HG03196 (cell line): Measurements from ENCODE around the gene HNRNPA3.
"Not testable (repeated sequence)": the region's sequence is repeated elsewhere in the genome, so short reads cannot be mapped to it uniquely, and the experiment has no call there.

Experiments used
- ATAC-seq: cut with Tn5 transposase; IDR thresholded peaks from one replicate; pipeline ENCODE4 v1.9.1; 2021; ENCODE audit not compliant: unreplicated experiment

Gene HNRNPA3

GRCh38 chr2:177188482-177189469 lies 23.8 kb upstream of the HNRNPA3 start:
- ATAC-seq: no peak

GRCh38 chr2:177190941-177191340 lies 21.7 kb upstream of the HNRNPA3 start:
- ATAC-seq: no peak

DNA sequence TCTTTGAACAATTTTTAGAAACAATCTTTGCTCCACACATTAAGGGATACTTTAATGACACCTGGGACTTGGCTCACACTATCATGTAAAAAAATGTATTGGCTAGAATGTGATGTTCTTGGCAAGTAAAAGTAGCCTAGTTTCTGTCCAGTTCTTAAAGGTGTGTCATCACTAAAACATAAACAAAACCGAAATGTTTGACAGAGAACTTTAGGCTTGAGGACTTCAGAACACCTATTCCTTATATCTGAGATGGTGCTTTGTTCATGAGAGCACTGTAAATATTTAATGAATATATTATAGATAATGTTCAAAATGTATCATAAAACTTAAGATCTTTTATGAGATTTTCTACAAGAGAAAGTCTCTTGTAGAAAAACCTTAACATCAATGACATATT lies 19.8 kb upstream of the HNRNPA3 start:
- ATAC-seq: no peak

DNA sequence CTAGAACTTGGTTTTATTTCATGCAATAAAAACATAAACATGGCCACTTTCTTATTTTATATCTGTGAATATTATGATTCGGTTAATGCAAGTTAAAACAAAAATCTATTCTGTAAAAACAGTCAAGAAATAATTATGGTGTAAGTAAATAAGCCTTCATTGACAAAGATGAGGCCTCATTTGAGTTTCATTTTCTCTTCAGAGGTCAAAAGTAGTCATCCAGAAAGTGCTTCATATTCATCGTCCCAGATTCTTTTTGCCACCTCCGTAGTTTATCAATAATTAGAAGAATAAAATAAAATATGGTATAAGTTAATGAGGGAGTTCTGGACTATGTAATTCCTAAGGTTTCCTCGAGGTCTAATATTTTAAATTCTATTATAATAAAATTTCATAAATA lies 19.4 kb upstream of the HNRNPA3 start:
- no peak for ATAC-seq

DNA sequence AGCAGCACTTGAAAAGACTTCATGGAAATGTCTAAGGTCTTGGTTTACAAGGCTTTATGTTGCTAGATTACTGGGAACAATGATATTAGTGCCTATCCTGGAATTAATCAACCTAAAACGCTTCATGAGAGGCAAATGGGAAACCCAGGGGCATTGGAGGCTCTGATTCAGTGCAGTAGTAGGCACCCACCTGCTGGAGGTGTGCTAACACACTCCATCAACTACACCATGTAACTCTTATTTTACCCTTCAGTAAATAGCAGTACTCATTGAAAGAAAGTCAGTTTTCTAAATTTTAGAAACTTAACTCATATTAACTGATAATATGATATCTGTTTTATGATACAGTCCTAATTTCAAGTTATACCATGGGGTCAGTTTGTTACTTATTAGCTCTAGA lies 17.4 kb upstream of the HNRNPA3 start:
- ATAC-seq: no peak

- not testable (repeated sequence) for ATAC-seq
These were observed 12.2 kb upstream of the HNRNPA3 start for GRCh38 chr2:177200419-177200818.

DNA sequence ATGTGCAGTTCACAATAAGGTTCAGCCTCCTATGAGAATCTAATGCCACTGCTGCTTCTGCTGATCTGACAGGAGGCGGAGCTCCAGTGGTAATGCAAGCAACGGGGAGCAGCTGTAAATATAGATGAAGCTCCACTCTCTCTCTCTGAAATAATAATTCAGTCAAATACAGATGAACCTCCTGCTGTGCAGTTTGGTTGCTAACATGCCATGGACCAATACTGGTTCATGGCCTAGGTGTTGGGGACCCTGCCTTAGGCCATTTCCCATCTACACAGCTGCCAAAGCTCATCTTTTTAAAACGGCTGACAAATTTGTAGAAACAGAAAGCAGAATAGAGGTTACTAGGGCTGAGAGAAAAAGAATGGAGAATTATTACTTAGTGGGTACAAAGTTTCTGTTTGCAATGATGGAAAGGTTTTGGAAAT lies 10.7 kb upstream of the HNRNPA3 start:
- ATAC-seq: no peak

GRCh38 chr2:177204417-177204816 lies 8.2 kb upstream of the HNRNPA3 start:
- no peak for ATAC-seq

GRCh38 chr2:177207101-177207500 lies 5.5 kb upstream of the HNRNPA3 start:
- peak; percentile 57 for ATAC-seq

- no peak for ATAC-seq
These were observed 1.4 kb upstream of the HNRNPA3 start for GRCh38 chr2:177211169-177211568.

DNA sequence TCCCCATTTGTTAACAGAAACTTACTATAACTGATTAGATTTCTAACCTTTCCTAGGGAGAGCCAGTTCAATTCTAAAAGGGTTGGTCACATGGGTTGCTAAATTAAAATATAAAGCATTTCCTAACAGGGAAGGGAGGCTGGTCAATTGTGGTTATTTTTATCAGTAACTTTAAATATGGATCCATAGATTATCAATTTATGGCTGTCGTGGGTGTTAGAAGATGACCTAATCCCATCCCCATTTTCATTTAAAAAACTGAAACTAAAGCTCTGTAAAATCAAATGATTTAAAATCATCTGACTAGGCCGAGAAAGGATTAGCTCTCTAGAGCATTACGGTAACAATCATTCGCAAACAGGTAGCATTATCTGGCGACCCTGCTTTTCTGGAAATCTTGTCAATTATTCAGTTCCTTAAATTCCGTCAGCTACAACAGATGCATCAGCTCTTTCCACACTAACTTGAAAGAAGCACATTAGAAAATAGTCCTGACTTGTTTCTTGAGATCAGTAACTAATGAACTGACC lies 953 bp upstream of the HNRNPA3 start:
- ATAC-seq: no peak

- peak; percentile 43 for ATAC-seq
These were observed 580 bp downstream of the HNRNPA3 start for GRCh38 chr2:177212891-177213856.

GRCh38 chr2:177217247-177217843 lies 4.8 kb downstream of the HNRNPA3 start:
- ATAC-seq: no peak

- not testable (repeated sequence) for ATAC-seq
These were observed 7.2 kb downstream of the HNRNPA3 start for GRCh38 chr2:177219787-177220186.

- ATAC-seq: no peak
These were observed 8.9 kb downstream of the HNRNPA3 start for GRCh38 chr2:177221534-177221933.

- ATAC-seq: no peak
These were observed 9.4 kb downstream of the HNRNPA3 start for GRCh38 chr2:177221970-177222369.

GRCh38 chr2:177223436-177223835 lies 10.8 kb downstream of the HNRNPA3 start:
- ATAC-seq: not testable (repeated sequence)

- ATAC-seq: no peak
These were observed 13.4 kb downstream of the HNRNPA3 start for GRCh38 chr2:177225965-177226360.

- no peak for ATAC-seq
These were observed 17.0 kb downstream of the HNRNPA3 start for GRCh38 chr2:177229442-177230242.

- no peak for ATAC-seq
These were observed 18.7 kb downstream of the HNRNPA3 start for GRCh38 chr2:177231270-177231669.
